GM12874 (cell line): ENCODE results near the gene CHDH.

Experiments used
- TF ChIP-seq, protein P1 (sequence below): IDR thresholded peaks from 2 replicates; pipeline ENCODE4 v1.5.1; 2011; ENCODE audit warnings: low read depth, mild to moderate bottlenecking, control low read depth, low read length, moderate library complexity; ENCODE audit not compliant: insufficient read depth

CHDH gene

DNA sequence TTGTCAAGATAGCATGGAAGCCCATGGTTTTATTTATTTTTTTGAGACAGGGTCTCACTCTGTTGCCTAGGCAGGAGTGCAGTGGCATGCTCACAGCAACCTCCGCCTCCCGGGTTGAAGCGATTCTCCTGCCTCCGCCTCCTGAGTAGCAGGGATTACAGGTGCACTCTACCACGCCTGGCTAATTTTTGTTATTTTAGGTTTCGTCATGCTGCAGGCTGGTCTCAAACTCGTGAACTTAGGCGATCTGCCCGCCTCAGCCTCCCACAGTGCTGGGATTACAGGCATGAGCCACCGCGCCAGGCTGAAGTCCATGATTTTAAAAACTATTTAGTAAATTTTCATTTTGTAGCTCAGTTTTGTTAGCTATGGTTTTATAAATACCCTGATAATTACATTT is 38.4 kb upstream of the CHDH start:
- TF ChIP-seq, protein P1, sequence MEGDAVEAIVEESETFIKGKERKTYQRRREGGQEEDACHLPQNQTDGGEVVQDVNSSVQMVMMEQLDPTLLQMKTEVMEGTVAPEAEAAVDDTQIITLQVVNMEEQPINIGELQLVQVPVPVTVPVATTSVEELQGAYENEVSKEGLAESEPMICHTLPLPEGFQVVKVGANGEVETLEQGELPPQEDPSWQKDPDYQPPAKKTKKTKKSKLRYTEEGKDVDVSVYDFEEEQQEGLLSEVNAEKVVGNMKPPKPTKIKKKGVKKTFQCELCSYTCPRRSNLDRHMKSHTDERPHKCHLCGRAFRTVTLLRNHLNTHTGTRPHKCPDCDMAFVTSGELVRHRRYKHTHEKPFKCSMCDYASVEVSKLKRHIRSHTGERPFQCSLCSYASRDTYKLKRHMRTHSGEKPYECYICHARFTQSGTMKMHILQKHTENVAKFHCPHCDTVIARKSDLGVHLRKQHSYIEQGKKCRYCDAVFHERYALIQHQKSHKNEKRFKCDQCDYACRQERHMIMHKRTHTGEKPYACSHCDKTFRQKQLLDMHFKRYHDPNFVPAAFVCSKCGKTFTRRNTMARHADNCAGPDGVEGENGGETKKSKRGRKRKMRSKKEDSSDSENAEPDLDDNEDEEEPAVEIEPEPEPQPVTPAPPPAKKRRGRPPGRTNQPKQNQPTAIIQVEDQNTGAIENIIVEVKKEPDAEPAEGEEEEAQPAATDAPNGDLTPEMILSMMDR, result no peak

DNA sequence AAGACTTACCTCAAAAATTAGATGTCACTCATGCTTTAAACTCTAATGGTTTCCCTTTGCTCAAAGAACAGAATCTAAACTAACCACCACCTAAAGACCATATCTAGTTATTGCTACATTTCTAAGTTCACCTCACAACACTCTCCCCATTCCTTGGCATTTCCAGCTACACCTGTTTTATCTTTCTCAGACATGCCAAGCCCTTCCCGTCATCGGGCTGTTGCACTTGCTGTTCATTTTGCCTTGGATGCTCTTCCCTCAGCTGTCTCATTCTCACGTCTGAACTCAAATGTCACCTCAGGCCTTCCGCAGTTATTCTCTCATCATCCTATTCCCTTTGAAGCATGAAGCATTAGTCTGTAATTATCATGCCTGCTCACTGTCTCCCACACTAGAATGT is 36.8 kb upstream of the CHDH start:
- TF ChIP-seq, protein P1, result no peak

DNA sequence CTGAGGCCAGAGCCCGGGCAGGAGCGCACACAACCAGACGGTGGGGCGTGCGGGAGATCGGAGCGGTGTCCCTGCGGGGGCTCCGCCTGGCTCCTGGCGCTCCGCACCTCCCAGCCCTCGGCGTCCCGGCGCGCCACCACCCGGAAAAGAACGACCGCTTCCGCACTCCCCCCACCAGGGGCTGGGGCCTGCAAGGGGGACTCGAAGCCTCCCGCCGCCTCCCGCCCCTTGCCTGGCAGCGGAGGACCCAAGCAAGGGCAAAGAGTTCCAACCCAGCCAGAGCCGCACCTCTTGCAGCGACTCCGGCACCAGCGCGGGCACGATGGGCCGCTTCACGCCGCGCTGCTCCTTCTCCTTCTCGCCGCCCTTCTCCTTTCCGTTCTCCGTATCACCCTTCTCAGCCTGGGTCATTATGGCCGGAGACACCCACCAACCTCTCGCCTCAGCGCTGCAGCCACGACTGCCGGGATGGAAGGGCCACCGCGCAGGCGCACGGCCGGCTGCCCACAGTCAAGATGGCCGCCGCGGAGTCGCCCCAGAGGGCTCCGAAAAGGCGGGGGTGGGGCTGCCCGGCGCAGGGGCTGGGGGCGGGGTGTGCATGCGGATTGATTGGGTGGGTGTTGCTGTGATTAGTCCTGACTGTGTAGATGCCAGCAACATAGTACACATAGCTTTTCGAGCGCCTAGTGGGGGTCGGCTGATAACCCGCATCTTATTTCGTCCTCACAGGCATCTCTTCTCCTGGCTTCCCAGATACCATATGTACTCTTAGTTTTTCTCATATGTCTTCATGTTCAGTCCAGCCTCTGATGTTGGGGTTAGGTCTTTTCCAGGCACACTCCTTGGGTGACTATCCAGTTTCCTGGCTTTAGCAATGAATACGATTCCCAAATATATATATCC is 35.7 kb upstream of the CHDH start, which contains the start of gene ACTR8:
Gene ACTR8 (minus strand): TSS at position 462 of the 903 bp plus-strand sequence. CDS start 51 bp downstream, at position 411.
- TF ChIP-seq, protein P1, result peak; percentile 11; the same call in 1 of the 2 replicates

DNA sequence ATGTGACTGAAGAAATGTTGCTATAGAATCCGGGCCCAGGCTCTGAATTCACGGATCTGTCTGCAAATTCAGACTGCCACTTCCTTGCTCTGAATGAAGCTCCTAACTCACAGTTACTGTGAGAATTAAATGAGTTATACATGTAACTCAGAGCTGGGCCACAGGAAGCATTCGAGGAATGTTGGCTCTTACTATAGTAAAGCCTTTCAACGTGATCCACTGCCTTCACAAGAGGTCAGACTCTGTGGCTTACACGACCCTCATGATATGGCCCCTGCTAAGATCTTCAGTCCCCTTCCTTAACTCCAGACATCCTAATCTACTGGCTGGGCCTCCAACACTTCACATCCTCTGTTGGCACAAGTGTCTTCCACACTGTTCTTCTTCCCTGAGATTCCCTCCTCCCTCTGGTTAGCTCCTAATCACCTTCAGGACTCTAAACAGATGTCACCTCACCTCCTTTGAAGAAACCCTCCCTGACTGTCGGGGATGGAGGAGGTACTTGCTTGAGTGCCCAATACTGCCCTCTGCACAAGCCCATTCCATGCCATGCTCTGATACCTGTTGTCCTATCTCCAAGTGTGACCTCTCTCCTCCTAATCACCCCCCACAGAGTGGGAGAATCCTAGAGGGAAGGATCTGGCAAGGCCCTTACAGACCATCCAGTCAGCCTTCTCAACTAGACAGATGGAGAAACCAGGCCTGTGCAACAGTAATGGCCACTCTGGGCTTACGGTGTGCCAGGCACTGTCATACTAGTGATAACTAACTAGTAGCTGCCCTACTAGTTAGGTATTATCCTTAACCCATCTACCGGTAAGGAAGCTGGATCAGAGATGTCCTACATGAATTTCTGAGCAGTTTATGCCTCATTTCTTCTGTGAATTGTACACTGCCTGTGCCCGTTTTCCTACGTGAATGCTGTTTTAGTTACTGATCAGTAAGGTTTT is 34.5 kb upstream of the CHDH start:
- TF ChIP-seq, protein P1, result no peak

DNA sequence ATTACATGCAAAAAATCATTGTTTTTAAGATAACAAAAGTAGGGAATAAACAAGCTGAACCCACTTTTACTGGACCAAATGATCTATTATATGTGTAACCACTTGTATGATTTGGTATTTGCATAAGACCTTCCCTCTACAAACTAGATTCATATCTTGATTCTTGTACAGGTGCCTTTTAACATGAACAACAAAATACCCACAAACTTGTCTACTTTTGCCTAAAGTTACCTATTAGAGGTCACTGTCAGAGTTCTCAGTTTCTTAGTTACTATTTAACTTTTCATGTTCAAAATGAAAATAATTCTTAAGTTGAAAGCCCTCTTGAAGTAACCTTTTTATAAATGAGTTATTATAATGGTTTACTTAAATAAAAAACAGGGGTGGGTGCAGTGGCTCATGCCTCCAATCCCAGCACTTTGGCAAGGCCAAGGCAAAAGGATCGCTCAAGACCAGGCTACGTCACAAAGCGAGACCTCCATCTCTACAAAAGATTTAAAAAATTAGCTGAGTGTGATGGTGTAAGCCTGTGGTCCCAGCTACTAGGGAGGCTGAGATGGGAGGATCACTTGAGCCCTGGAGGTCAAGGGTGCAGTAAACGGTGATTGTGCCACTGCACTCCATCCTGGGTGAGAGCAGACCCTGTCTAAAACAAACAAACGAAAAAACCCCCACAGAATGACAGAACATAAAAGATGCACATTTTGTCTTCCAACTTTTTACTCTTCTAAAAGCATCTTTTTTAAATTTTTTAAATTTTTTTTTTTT is 19.7 kb upstream of the CHDH start:
- TF ChIP-seq, protein P1, result no peak

DNA sequence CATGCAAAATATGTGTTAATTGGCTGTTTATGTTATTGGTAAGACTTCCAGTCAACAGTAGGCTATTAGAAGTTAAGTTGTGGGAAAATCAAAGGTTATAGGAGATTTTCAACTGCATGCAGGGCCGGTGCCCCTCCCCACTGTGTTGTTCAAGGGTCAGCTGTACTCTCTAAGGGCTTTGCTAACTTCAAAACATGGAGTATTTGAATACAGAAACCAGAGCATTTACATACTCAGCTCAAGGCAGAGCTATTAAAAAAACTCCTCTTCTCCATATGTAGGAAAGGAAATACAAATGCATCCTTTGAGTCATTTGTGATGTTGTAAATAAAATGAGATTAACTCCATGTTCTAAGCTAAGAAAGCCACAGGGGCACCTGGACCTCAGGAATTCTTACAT is 16.9 kb upstream of the CHDH start:
- TF ChIP-seq, protein P1, result no peak
